GM12872 (cell line): ENCODE data around the gene MYMX.

ENCODE experiments used
- TF ChIP-seq, protein P1 (sequence below): IDR thresholded peaks from 3 replicates; pipeline ENCODE4 v1.5.1; 2011; ENCODE audit warnings: low read depth, mild to moderate bottlenecking, low read length, moderate library complexity; ENCODE audit not compliant: insufficient read depth

The MYMX gene

GRCh38 chr6:44202332-44202971 lies 14.3 kb upstream of the MYMX start:
- TF ChIP-seq, protein P1, sequence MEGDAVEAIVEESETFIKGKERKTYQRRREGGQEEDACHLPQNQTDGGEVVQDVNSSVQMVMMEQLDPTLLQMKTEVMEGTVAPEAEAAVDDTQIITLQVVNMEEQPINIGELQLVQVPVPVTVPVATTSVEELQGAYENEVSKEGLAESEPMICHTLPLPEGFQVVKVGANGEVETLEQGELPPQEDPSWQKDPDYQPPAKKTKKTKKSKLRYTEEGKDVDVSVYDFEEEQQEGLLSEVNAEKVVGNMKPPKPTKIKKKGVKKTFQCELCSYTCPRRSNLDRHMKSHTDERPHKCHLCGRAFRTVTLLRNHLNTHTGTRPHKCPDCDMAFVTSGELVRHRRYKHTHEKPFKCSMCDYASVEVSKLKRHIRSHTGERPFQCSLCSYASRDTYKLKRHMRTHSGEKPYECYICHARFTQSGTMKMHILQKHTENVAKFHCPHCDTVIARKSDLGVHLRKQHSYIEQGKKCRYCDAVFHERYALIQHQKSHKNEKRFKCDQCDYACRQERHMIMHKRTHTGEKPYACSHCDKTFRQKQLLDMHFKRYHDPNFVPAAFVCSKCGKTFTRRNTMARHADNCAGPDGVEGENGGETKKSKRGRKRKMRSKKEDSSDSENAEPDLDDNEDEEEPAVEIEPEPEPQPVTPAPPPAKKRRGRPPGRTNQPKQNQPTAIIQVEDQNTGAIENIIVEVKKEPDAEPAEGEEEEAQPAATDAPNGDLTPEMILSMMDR, result no peak

DNA sequence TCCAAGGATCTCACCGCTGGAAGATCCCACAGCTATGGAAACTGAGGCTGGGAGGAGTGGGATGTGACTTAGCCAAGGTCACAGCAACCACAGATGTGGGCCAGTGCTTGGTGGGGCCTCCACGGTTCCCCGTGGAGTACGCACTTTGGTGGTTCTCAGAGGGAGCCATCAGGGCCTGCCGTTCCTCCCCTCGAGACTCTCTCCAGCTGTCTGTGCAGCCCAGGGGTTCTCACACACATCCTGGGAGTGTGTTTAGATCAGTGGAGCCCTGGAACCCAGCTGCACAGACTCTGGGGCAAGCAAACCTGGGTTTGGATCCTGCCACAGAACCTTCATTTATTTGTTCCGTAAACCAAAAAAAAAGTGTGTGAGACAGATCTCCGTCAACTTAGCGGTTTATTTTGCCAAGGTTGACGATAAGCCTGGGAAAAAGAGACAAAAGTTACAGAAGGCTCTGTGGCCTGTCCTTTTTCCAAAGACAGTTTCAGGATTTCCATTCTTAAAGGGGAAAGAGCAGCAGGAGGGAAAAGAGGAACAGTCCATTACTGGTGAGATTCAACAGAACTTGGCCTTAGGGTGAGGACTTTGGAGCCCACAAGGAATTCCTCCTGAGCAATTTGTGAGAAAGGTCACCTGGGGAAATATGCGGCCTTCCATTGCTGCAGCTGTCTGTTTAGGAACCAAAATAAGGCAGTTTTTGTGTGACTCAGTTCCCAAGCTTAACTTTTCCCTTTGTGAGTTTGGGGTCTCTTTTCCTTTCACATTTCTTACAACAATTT lies 13.6 kb upstream of the MYMX start:
- TF ChIP-seq, protein P1, result no peak

- TF ChIP-seq, protein P1, result no peak
Observed at GRCh38 chr6:44203955-44204354, 12.8 kb upstream of the MYMX start.

GRCh38 chr6:44207966-44208365 lies 8.8 kb upstream of the MYMX start:
- TF ChIP-seq, protein P1, result no peak

DNA sequence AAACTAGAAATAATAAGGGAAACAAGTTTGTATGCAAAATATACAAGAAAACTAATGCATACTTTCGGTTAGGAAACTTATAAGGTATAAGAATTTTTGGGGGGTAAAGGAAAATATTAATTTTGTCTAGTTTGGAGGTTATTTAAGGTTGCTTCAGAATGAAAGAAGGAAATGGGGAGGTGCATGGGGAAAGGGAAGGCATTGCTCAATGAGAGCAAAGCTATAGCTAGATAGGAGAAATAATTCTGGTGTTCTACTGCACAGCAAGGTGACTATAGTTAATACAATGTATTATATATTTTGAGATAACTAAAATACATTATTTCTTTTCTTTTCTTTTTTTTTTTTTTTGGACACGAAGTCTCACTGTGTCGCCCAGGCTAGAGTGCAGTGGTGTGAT lies 5.4 kb upstream of the MYMX start:
- TF ChIP-seq, protein P1, result no peak

- TF ChIP-seq, protein P1, result no peak
Observed at GRCh38 chr6:44214307-44214706, 2.4 kb upstream of the MYMX start.

GRCh38 chr6:44217332-44218143 lies 812 bp downstream of the MYMX start:
- TF ChIP-seq, protein P1, result no peak
